SK-N-MC (cell line): ENCODE data around the gene ACSL6.
"Not testable (repeated sequence)": the region's sequence is repeated elsewhere in the genome, so short reads cannot be mapped to it uniquely, and the experiment has no call there.

ENCODE experiments used
- DNase-seq: peaks from one replicate; pipeline ENCODE4 v3.0.0-alpha.2; 2011; ENCODE audit warnings: low read depth, low spot score
- H3K27ac ChIP-seq: fragments of 200-600 bp; sonication (generic); 2 replicates; pipeline ENCODE4 v1.5.1; 2016; ENCODE audit warnings: mixed run types
- H3K36me3 ChIP-seq: fragments of 200-600 bp; sonication (generic); 2 replicates; pipeline ENCODE4 v1.6.1; 2017; ENCODE audit warnings: antibody characterized with exemption, low read length, mixed read lengths; ENCODE audit not compliant: insufficient read depth
- H3K4me3 ChIP-seq: fragments of 200-600 bp; sonication (generic); 2 replicates; pipeline ENCODE4 v1.5.1; 2016
- H3K9ac ChIP-seq: fragments of 200-600 bp; sonication (generic); 2 replicates; pipeline ENCODE4 v1.8.0; 2017; ENCODE audit warnings: mixed run types, mixed read lengths; ENCODE audit not compliant: insufficient read length
- H3K9me3 ChIP-seq: fragments of 200-600 bp; sonication (generic); 2 replicates; pipeline ENCODE4 v1.6.1; 2017; ENCODE audit warnings: low read depth, mild to moderate bottlenecking, antibody characterized with exemption, low read length, moderate library complexity, mixed read lengths
- EZH2 ChIP-seq: fragments of 200-600 bp; sonication (generic); IDR thresholded peaks from one replicate; pipeline ENCODE4 v1.6.1; 2017; ENCODE audit warnings: antibody characterized with exemption
- FOXP2 ChIP-seq: optimal IDR thresholded peaks from 2 replicates; pipeline ENCODE3; 2011; ENCODE audit warnings: mild to moderate bottlenecking, moderate library complexity; ENCODE audit not compliant: insufficient read depth; ENCODE audit errors: extremely low read length, control extremely low read depth
- POLR2AphosphoS5 ChIP-seq: IDR thresholded peaks from 2 replicates; pipeline ENCODE4 v1.6.1; 2012; ENCODE audit warnings: mild to moderate bottlenecking, low read depth, low read length, borderline replicate concordance

ACSL6 gene

GRCh38 chr5:131906668-131907067 is 104.8 kb downstream of the ACSL6 start:
- H3K9me3 ChIP-seq: no peaks in the 10 kb centered on the region
- H3K27ac ChIP-seq: no peak overlapping the region
- H3K36me3 ChIP-seq: no peaks in the 10 kb centered on the region
- H3K9ac ChIP-seq: no peak overlapping the region
- TF ChIP-seq FOXP2: no peak
- TF ChIP-seq EZH2: no peak
- TF ChIP-seq POLR2AphosphoS5: no peak
- H3K4me3 ChIP-seq: no peak overlapping the region
- DNase-seq: no peak

- not testable (repeated sequence) for DNase-seq, H3K36me3 ChIP-seq, H3K27ac ChIP-seq, H3K9me3 ChIP-seq, H3K4me3 ChIP-seq, H3K9ac ChIP-seq
These were observed 109.2 kb downstream of the ACSL6 start for GRCh38 chr5:131902266-131902665.
